GM12801 (cell line): ENCODE results near the gene STXBP1.

ENCODE experiments used
- TF ChIP-seq, protein P1 (sequence below): IDR thresholded peaks from one replicate; pipeline ENCODE4 v1.5.1; 2011; ENCODE audit warnings: control low read depth; ENCODE audit not compliant: insufficient read length; ENCODE audit errors: extremely low read depth

STXBP1 gene

GRCh38 chr9:127644146-127644827, 32.2 kb downstream of the STXBP1 start:
- TF ChIP-seq, protein P1, sequence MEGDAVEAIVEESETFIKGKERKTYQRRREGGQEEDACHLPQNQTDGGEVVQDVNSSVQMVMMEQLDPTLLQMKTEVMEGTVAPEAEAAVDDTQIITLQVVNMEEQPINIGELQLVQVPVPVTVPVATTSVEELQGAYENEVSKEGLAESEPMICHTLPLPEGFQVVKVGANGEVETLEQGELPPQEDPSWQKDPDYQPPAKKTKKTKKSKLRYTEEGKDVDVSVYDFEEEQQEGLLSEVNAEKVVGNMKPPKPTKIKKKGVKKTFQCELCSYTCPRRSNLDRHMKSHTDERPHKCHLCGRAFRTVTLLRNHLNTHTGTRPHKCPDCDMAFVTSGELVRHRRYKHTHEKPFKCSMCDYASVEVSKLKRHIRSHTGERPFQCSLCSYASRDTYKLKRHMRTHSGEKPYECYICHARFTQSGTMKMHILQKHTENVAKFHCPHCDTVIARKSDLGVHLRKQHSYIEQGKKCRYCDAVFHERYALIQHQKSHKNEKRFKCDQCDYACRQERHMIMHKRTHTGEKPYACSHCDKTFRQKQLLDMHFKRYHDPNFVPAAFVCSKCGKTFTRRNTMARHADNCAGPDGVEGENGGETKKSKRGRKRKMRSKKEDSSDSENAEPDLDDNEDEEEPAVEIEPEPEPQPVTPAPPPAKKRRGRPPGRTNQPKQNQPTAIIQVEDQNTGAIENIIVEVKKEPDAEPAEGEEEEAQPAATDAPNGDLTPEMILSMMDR: no peak

GRCh38 chr9:127644943-127645342, 32.9 kb downstream of the STXBP1 start:
- TF ChIP-seq, protein P1: no peak

GRCh38 chr9:127647451-127647850, 35.4 kb downstream of the STXBP1 start:
- TF ChIP-seq, protein P1: no peak

GRCh38 chr9:127650518-127650917, 38.4 kb downstream of the STXBP1 start:
- TF ChIP-seq, protein P1: no peak

DNA sequence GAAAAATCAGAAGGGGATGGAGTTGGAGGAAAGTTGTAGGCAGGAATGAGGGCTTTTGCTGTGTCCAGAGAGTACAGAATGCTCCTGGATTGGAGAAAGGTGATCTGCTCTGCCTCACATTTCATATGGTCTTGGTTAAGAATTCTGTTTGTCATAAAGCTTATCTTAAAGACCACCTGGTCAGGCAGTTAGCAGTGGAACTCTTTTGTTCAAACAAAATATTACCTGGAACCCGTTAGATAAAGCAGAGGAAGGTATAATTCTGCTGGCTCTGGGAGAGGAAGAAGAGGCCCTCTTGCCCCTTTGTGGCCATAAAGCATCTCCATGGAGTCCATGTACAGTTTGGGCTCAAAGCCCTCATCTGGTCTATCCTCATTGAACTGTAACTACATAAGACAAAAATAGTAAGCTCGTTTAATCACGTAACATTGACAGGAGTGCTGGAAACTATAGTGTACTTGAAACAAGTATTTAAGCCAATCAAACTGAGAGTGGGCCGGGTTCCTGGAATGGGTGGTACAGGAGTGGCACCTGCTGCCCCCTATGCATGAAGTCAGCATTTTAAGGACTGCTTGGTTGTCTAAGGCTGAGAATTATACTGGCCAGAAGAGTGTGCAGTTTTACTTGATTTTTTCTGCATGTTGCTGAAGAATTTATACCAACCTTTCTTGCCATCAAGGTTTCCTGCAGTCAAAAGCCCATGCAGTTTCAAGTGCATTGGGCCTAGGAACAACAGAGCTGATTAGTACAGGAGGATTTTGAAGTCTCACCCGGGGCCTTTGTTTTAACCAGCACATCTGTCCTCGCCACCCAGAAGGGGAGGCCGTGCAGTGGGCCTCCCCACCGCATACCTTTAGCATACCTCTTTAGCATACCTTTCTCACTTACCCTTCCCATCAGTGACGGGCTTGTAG, 39.9 kb downstream of the STXBP1 start:
- TF ChIP-seq, protein P1: no peak

- TF ChIP-seq, protein P1: no peak
Measured at GRCh38 chr9:127652733-127653132, 40.7 kb downstream of the STXBP1 start.

GRCh38 chr9:127654619-127655018, 42.5 kb downstream of the STXBP1 start:
- TF ChIP-seq, protein P1: no peak
